Measurements from ENCODE around the gene ABCC11.

ABCC11 gene

GRCh38 chr16:48235058-48235555 lies 12.2 kb downstream of the ABCC11 start:
- no peak for DNase-seq (ENCODE audit: extremely low read depth, low read depth)
- TF ChIP-seq CTCF (IDR thresholded peaks at IDR 0.05; ENCODE audit: low read depth, low read length), result no peak

- DNase-seq (ENCODE audit: extremely low read depth, low read depth), result no peak
- no peak for TF ChIP-seq CTCF (IDR thresholded peaks at IDR 0.05; ENCODE audit: low read depth, low read length)
Measured at GRCh38 chr16:48234630-48235029, 12.7 kb downstream of the ABCC11 start.

GRCh38 chr16:48232493-48233040 lies 14.8 kb downstream of the ABCC11 start:
- DNase-seq (ENCODE audit: extremely low read depth, low read depth), result no peak
- no peak for TF ChIP-seq CTCF (IDR thresholded peaks at IDR 0.05; ENCODE audit: low read depth, low read length)

- DNase-seq (ENCODE audit: extremely low read depth, low read depth), result no peak
- peak; percentile 74 for TF ChIP-seq CTCF (IDR thresholded peaks at IDR 0.05; ENCODE audit: low read depth, low read length)
Measured at GRCh38 chr16:48231727-48232492, 15.4 kb downstream of the ABCC11 start.

GRCh38 chr16:48225456-48225855 lies 21.9 kb downstream of the ABCC11 start:
- no peak for DNase-seq (ENCODE audit: extremely low read depth, low read depth)
- no peak for TF ChIP-seq CTCF (IDR thresholded peaks at IDR 0.05; ENCODE audit: low read depth, low read length)

- TF ChIP-seq CTCF (IDR thresholded peaks at IDR 0.05; ENCODE audit: low read depth, low read length), result no peak
- no peak for DNase-seq (ENCODE audit: extremely low read depth, low read depth)
Measured at GRCh38 chr16:48223490-48223889, 23.8 kb downstream of the ABCC11 start.

- DNase-seq (ENCODE audit: extremely low read depth, low read depth), result no peak
- TF ChIP-seq CTCF (IDR thresholded peaks at IDR 0.05; ENCODE audit: low read depth, low read length), result no peak
Measured at GRCh38 chr16:48220891-48221290, 26.4 kb downstream of the ABCC11 start.

All from AG09319 (cell line).